ENCODE data around the gene C10orf95.

Gene C10orf95

GRCh38 chr10:102433619-102434046 lies 17.7 kb downstream of the C10orf95 start:
- no peak for DNase-seq

GRCh38 chr10:102432162-102432950 lies 19.0 kb downstream of the C10orf95 start, which contains the start of gene CUEDC2:
CUEDC2 (minus strand) TSS chr10:102432574; CDS start chr10:102425188, 7,386 bp downstream.
- DNase-seq, result peak; percentile 98

- DNase-seq, result no peak
Measured at GRCh38 chr10:102431452-102432124, 19.8 kb downstream of the C10orf95 start.

- DNase-seq, result no peak
Measured at GRCh38 chr10:102429468-102429867, 21.9 kb downstream of the C10orf95 start.

GRCh38 chr10:102426803-102427287 lies 24.5 kb downstream of the C10orf95 start:
- DNase-seq, result peak; percentile 65

- DNase-seq, result no peak
Measured at GRCh38 chr10:102425444-102425843, 25.9 kb downstream of the C10orf95 start.

- no peak for DNase-seq
Measured at GRCh38 chr10:102424916-102425315, 26.4 kb downstream of the C10orf95 start.

- DNase-seq, result no peak
Measured at GRCh38 chr10:102424145-102424544, 27.2 kb downstream of the C10orf95 start.

GRCh38 chr10:102423372-102423968 lies 27.9 kb downstream of the C10orf95 start:
- DNase-seq, result no peak

- DNase-seq, result peak; percentile 71
Measured at GRCh38 chr10:102422545-102423129, 28.7 kb downstream of the C10orf95 start.

GRCh38 chr10:102421757-102422512 lies 29.4 kb downstream of the C10orf95 start:
- DNase-seq, result no peak

- DNase-seq, result no peak
Measured at GRCh38 chr10:102421507-102421756, 29.9 kb downstream of the C10orf95 start.

GRCh38 chr10:102420714-102421506 lies 30.4 kb downstream of the C10orf95 start, which contains the start of gene FBXL15:
FBXL15 (plus strand) TSS chr10:102420836; CDS start chr10:102421130, 294 bp downstream.
- DNase-seq, result peak; percentile 97

- DNase-seq, result no peak
Measured at GRCh38 chr10:102420181-102420713, 31.1 kb downstream of the C10orf95 start.

- DNase-seq, result no peak
Measured at GRCh38 chr10:102419269-102420180, 31.8 kb downstream of the C10orf95 start.

- no peak for DNase-seq
Measured at GRCh38 chr10:102418622-102419268, 32.6 kb downstream of the C10orf95 start, which contains the start of gene PSD. PSD (minus strand) TSS chr10:102418785; CDS start chr10:102417038, 1,747 bp downstream.

GRCh38 chr10:102416695-102417094 lies 34.6 kb downstream of the C10orf95 start:
- DNase-seq, result no peak

GRCh38 chr10:102416283-102416682 lies 35.1 kb downstream of the C10orf95 start:
- no peak for DNase-seq

- DNase-seq, result no peak
Measured at GRCh38 chr10:102414749-102415148, 36.6 kb downstream of the C10orf95 start.
